HFF-Myc (cell line): ENCODE results near the gene BHLHA9.

ENCODE experiments used
- DNase-seq: peaks from one replicate; pipeline ENCODE4 v3.0.0-alpha.2; 2011; ENCODE audit warnings: low read depth; ENCODE audit errors: extremely low read depth
- H3K4me3 ChIP-seq: replicated peaks from 2 replicates; pipeline ENCODE4 v1.5.1; 2011; ENCODE audit warnings: low read depth, mild to moderate bottlenecking, control low read depth, low read length
- TF ChIP-seq, protein P1 (sequence below): IDR thresholded peaks from 2 replicates; pipeline ENCODE4 v1.5.1; 2012; ENCODE audit warnings: mild to moderate bottlenecking, low read depth, low read length, control low read depth; ENCODE audit errors: missing control alignments

BHLHA9 gene

DNA sequence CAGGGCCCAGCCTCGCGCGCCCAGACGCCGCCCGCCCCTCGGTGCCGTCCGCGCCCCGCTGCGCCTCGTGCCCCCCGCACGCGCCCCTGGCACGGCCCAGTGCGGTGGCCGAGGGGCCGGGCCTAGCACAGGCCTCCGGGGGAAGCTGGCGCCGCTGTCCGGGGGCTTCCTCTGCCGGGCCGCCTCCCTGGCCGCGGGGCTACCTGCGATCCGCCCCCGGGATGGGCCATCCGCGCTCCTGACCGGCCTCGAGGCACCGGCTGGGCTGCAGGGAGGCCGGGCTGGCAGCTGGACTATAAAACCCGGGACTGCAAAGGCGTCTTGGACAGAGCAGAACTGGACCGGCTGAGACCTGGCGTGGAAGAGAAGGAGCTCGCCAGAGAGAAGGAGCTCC is 783 bp downstream of the BHLHA9 start:
- no peak overlapping the region for H3K4me3 ChIP-seq
- TF ChIP-seq, protein P1, sequence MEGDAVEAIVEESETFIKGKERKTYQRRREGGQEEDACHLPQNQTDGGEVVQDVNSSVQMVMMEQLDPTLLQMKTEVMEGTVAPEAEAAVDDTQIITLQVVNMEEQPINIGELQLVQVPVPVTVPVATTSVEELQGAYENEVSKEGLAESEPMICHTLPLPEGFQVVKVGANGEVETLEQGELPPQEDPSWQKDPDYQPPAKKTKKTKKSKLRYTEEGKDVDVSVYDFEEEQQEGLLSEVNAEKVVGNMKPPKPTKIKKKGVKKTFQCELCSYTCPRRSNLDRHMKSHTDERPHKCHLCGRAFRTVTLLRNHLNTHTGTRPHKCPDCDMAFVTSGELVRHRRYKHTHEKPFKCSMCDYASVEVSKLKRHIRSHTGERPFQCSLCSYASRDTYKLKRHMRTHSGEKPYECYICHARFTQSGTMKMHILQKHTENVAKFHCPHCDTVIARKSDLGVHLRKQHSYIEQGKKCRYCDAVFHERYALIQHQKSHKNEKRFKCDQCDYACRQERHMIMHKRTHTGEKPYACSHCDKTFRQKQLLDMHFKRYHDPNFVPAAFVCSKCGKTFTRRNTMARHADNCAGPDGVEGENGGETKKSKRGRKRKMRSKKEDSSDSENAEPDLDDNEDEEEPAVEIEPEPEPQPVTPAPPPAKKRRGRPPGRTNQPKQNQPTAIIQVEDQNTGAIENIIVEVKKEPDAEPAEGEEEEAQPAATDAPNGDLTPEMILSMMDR: no peak
- no peak for DNase-seq

DNA sequence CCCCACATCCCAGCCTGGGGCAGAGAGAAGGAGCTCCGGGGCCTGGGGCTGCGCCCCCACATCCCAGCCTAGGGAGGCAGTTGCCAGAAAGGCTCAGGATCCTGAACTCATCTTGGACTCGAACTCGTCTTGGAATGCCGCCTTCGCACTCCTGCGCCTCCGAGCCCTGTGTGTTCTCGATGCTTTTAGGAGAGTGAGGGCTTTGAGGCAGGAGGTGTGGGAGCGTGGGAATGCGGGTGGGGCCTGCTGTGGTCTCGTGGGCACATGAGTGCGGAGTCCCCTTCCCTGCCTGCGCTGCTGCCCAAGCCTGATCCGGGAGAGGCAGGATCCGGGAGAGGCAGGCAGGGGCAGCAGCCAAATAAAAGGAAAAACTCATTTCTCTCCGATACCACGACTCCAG is 1.2 kb downstream of the BHLHA9 start:
- no peak for DNase-seq
- no peak overlapping the region for H3K4me3 ChIP-seq
- TF ChIP-seq, protein P1: no peak

DNA sequence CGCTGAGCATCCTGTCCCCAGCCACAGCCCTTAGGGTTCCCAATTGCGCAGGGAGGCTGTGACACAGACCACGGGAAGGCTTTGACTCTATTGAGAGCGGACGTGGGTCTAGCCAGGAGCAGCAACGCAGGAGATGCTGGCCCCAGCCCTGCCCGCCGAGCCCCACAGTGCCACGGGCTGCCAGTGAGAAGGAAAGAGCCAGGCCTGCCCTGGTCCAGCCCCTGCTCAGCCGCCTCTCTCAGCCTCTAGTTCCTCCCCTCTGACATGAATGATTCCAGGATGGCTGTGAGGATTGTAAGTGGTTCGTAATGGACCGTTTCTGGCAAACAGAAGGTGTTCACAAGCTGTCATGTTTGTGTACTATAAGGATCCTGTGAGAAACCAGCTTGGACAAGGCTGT is 2.5 kb downstream of the BHLHA9 start:
- no peak for DNase-seq
- no peak overlapping the region for H3K4me3 ChIP-seq
- TF ChIP-seq, protein P1: no peak

DNA sequence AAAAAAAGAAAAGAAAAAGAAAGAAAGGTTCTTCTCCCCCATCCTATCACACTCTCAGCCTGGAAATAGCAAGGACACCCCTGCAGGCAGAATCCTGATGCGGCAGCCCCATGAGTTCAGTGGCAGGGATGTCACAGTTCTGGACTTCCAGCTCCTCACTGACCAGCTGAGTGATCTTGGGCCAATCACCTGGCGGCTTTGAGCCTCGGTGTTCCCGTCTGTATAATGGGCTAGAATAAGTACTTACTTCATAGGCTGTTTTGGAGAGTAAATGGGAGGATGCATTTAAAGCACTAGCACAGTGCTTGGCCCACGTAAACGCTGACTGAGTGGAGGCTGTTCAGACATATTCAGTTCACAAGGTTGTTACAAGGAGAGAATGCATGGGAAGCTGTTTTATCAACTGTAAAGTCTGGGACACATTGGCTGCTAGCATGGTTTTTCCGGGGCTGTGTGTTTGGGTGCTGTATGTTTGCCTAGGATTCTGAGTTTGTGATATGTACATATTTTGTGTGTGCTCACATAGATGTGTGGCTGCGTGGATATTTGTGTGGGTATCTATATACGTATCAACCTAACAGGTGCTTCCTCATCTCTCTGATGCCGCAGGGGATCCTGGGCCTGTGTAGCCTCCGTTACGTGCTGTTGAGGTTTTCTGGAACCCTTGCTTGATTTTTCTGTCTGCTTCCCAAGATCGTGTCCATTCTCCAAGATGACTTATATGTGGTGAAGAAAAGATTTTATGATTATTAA is 3.4 kb downstream of the BHLHA9 start:
- TF ChIP-seq, protein P1: no peak
- no peak overlapping the region for H3K4me3 ChIP-seq
- no peak for DNase-seq

DNA sequence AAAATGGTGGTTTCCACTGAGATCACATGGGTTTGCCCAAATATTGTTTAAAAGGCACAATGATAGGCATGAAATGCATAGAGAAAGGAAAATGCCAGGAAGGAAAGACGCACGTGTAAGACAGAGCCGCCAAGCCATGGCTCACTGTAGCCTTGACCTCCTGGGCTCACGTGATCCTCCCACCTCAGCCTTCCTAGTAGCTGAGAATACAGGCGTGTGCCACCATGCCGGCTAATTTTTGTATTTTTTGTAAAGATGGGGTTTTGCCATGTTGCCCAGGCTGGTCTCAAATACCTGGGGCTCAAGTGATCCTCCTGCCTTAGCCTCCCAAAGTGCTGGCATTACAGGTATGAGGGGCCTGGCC is 4.0 kb downstream of the BHLHA9 start:
- no peak overlapping the region for H3K4me3 ChIP-seq
- no peak for DNase-seq
- TF ChIP-seq, protein P1: no peak

DNA sequence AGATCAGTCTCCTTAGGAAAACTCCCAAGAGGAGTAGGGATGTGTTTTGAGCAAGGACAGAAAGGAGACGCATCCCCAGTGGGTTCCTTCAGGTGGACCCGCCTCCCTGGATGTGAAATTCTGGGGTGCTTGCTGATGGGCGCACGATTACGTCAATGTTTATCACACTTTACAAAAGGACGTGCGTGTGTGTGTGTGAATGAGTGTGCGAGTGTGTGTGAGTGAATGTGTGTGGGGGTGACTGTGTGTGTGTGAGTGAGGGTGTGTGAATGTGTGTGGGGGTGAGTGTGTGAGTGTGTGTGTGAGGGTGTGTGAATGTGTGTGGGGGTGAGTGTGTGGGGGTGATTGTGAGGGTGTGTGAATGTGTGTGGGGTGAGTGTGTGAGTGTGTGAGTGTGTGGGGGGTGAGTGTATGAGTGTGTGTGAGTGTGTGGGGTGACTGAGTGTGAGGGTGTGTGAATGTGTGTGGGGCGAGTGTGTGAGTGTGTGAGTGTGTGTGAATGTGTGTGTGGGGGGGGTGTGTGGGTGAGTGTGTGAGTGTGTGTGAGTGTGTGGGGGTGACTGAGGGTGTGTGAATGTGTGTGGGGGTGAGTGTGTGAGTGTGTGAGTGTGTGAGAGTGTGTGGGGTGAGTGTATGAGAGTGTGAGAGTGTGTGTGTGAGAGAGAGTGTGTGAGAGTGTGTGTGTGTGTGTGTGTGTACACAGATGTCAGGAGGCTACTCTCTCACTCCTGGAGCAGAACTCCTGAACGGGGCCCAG is 5.1 kb downstream of the BHLHA9 start:
- no peak overlapping the region for H3K4me3 ChIP-seq

More for the DNA sequence above, 5.1 kb downstream of the BHLHA9 start:
- TF ChIP-seq, protein P1: no peak
- DNase-seq: no peak
